GM18907 (cell line): ENCODE results near the gene AICDA.
"Not testable (repeated sequence)": the region's sequence is repeated elsewhere in the genome, so short reads cannot be mapped to it uniquely, and the experiment has no call there.

Source experiments
- ATAC-seq: cut with Tn5 transposase; IDR thresholded peaks from one replicate; pipeline ENCODE4 v1.9.1; 2021; ENCODE audit warnings: mild to moderate bottlenecking, moderate library complexity; ENCODE audit not compliant: unreplicated experiment

Gene AICDA

GRCh38 chr12:8613881-8614280 is 1.2 kb upstream of the AICDA start:
- not testable (repeated sequence) for ATAC-seq

DNA sequence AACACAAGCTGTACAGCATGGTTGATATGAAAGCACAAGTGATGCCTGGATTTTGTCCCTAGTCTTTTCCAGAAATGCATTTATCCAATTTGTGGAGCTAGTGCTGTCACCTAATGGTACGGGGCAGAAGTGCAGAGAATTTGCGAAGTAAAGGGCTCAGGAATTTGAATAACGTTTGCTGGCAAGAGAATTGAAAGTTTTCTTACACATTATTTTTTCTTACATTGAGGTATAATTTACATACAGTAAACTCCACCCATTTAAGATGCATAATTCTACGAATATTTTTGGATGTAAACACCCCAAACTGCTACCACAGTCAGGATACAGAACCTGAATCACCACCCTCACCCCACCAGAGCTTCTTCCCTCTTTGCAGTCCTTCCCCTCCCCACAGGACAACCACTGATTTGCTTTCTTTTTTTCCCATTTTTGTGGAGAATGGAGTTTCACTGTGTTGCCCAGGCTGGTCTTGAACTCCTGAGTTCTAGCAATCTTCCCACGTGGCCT is 3.5 kb downstream of the AICDA start:
- no peak for ATAC-seq

- ATAC-seq: no peak
These were observed 5.8 kb downstream of the AICDA start for GRCh38 chr12:8606890-8607289.

DNA sequence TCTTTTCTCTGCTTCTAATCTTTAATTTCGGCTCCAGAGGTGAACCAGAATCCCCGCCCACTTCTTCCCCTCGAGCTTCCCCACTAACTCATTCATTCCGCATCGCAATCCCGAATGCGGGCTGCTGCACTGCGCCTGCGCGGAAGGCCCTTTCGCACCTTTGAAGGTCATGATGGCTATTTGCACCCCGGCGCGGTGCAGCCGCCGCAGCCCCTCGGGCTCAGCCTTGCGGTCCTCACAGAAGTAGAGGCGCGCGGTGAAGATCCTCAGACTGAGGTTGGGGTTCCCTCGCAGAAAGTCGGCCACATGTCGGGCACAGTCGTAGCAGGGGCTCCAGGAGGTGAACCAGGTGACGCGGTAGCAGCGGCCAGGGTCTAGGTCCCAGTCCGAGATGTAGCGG is 7.6 kb downstream of the AICDA start:
- ATAC-seq: no peak

DNA sequence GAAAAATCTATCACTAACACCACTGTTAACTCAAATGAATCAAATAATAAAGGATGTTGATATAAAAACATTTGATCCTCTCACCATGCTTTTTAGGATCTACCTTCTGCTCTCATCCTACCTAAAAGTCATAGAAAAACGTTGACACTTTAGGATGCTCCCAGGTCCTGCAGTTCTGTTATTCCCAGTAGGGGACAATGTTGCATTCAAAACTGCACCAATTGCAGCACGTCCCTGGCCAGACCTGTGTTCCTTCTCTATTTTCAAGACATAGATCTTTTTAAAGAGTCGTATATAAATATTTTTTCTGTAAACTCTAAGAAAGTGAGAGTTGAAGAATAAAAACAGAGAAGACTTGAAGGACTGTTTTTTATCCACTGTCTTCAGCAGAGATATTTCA is 8.8 kb downstream of the AICDA start:
- no peak for ATAC-seq

DNA sequence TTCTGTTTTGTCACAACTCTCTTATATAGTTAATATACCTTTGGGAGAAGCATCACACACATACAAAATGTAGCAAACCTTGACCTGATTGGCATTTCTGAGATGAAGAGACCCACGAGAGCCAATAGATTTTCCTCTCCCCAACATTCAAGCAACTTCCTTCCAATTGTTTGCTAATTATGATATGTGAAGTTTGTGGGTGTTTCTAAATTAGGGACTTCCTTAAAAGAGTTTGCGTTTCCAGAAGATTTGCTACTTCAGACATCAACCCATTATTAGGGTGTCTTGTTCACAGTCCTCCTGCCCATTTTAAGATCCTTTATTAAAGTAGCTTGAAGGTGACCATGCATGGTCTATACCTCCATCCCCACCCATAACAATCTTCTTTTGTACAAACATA is 9.4 kb downstream of the AICDA start:
- ATAC-seq: no peak

DNA sequence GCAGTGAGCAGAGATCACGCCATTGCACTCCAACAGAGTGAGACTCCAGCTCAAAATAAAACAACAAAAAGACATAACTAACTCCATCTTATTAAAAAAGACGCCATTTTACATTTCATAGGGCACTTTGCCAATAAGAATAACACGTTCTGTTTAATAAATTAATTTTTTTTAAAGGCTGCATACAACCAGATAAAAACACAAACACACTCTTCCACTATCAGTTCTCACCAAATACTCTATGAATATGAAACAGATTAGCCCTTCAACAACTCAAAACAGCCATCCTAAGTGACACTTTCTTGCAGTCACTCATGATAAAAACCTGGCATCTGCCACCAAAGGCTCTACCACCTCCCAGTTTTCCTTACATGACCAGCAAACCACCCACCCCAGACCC is 16.1 kb downstream of the AICDA start:
- no peak for ATAC-seq

DNA sequence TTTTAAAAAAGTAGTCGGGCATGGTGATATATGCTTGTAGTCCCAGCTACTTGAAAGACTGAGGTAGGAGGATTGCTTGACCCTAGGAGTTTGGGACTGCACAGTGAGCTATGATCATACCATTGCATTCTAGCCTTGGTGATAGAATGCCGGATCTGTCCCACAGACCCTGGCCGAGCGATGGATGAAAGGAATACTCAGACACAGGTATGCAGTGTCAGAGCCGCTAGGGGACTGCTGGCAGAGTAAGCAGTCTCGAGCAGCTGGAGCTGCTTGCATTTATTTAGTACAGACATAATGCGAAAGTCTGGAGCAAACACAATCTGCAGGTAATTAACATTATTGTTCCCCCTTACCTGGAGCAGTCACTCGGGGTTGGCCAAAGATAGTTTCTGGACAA is 18.6 kb downstream of the AICDA start:
- ATAC-seq: no peak

DNA sequence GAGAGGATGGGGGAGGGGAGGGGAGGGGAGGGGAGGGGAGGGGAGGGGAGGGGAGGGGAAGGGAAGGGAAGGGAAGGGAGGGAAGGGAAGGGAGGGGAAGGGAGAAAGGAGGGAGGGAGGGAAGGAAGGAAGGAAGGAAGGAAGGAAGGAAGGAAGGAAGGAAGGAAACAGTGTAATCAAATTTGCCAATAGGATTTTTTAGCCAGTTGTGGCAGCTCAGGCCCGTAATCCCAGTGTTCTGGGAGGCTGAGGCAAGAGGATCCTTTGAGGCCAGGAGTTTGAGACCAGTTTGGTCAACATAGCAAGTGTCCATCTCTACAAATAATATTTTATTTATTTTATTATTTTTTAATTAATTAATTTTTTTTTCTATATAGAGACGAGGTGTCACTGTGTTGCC is 19.4 kb downstream of the AICDA start:
- no peak for ATAC-seq

DNA sequence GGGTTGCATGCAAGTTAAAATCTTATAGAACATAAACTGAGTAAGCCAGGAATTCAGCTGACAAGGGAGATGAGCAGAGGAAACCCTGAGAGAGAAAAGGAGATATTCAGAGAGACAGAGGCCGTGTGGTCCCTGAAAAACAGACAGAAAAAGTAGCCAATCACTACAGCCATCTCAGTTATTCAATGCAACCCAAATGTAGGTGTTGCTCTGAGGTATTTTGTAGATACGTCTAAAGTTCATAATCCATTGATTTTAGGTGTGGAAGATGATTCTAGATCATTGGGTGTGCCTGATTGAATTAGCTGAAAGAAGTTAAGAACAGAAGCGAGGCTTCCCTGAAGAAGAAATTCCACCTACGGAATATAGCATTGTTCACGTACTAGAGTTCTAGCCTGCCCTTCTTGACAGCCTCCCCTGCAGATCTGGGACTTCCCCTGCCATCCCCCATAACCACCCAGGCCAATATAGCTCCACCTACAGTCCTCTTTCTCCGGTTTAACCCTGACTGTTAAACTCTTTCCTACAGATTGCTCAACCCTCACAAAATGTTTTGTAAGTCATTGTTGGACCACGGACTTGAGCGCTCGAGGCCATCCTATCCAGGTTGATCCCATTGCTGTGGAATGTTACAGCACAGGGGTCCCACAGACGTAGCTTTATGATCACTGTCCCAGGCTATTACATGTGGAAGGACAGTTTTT is 21.7 kb downstream of the AICDA start:
- no peak for ATAC-seq

DNA sequence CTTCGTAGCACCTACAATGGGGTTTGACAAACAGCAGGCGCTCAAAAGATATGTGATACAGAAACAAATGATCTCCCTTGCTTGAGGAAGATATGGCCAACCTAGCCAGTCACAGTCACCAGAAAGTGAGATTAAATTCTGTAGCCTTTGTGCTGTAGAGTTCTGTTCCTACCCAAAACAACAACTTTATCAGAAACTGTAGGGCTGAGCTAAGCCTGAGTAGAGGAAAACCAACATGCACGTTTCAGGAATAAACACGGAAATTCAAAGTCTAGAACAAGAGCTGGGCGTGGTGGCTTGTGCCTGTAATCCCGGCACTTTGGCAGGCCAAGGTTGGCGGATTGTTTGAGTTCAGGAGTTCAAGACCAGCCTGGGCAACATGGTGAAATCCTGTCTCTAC is 23.0 kb downstream of the AICDA start:
- no peak for ATAC-seq

- not testable (repeated sequence) for ATAC-seq
These were observed 28.2 kb downstream of the AICDA start for GRCh38 chr12:8584478-8584877.

GRCh38 chr12:8584004-8584403 is 28.7 kb downstream of the AICDA start:
- no peak for ATAC-seq

GRCh38 chr12:8581098-8581784 is 31.4 kb downstream of the AICDA start:
- no peak for ATAC-seq

- no peak for ATAC-seq
These were observed 34.8 kb downstream of the AICDA start for GRCh38 chr12:8577879-8578278.

DNA sequence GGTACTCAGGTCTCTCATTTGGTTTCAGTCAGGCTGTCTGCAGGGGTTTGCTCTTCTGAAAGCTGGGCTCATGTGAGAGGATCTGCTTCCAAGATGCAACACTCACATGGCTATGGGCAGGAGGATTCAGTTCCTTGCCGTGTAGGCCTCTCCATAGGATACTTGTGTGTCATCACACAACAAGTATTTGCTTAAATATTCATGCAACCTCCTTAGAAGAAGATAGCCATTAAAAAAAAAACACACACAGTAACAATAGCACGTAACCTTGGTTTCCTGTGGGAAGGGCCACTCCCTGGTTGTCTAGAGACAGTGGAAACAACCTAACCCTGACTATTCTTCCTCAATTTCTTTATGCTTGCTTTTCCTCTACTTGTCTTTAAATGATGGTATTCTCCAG is 40.2 kb downstream of the AICDA start:
- ATAC-seq: no peak

DNA sequence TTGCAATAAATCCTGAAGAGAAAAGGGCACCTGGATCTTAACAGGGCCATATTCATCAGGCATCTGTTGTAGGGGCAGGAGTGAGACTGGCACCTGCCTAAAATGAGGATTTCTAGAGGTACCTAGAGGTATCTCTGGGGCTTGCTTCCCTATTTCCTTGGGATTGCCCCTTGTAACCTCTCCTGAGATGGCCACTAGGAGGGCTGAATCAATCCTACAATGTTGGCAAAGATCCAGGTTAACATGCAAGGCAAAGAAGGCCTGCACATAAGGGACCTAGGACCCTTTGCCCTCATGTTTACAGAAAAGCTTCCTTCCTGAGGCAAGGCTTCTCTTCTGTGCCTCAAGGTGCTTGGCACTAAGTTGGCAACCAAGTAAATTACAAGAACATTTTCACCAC is 46.1 kb downstream of the AICDA start:
- ATAC-seq: no peak

DNA sequence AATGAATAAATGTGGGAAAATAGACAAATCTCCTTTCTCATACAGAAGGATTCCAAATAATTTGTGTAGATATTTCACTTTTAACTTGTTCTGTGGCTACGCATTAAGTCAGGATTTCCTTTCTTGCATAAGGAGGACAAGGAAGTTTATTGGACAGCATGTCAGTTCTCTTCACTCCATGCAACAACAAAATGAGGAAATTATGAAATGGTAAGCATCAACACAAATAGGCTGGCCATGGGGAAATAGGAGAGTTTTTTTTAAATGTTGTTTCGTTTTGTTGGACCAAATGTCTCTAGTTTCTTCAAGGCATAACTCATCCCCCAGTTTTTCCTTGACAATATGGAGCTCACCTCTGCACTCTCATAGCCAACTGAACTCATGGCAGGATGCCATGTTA is 46.6 kb downstream of the AICDA start:
- not testable (repeated sequence) for ATAC-seq

DNA sequence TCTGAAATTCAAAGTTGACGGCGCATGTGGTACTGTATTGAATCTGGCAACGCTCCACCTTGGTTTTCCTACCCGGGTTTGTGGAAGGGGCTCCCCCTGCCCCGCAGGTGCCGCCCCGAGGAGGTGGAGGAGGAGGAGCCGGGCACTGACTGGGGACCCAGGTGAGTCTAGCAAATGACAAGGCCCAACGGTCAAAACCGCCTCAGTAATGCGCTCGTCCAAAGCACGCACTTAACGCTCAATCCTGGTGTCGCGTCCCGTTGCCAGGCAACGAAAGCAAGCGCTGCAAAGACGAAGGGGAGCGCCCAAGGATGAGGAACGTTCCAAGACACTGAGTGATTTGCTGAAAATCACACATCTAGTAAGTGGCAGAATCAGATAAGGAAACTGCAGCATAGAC is 48.0 kb downstream of the AICDA start:
- no peak for ATAC-seq

GRCh38 chr12:8563356-8563755 is 49.3 kb downstream of the AICDA start:
- no peak for ATAC-seq

GRCh38 chr12:8562310-8562709 is 50.3 kb downstream of the AICDA start:
- ATAC-seq: no peak

DNA sequence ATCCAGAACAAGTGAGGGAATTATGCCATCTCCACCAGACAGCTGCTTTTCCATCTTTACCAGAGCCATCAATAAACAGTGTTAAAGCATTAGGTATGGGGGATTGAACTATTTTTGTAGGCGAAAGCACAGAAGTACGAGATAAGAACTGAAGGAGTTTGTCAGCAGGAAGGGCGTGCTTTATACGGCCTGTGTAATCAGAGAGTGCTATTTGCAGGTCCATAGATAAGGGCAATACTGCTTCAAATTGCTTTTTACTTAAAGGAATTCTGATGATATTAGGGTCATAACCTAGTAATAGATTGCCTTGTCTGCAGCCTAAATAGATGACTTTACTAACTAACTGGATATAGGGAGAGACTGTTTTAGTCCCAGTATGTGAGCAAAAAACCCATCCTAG is 51.6 kb downstream of the AICDA start:
- no peak for ATAC-seq

DNA sequence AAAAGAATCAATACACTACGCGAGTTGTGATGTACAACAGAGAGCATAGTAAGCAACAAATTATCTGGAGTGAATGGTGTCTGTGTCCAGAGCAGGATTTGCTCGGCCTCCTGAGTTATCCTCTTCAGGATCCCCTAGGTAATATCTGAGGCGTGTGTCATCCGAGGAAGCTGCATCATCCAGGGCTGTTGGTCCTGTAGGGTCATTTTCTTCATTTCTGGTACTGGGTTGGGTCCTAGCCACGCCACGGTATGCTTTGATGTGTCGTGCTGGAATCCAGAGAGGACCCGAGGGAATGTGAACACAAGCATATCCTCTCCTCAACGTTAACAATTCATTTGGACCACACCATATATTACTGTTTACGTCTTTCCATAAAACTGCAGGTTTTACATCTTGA is 53.0 kb downstream of the AICDA start:
- no peak for ATAC-seq
